ENCODE measurements around the gene SLC47A2. TPM values are rescaled to one million over a fixed set of nuclear protein-coding genes. Genes with fewer than 3 reads are reported as not detected.

The SLC47A2 gene
- total and polyA plus RNA-seq, 2 of the 13 experiments (the other 11 are each of a cell fraction or from before 2014, with no cell fraction given): 0.04 TPM; not detected in 1

GRCh38 chr17:19660219-19660870, 56.0 kb downstream of the SLC47A2 start (continued):
- TF ChIP-seq PRDM15 (CRISPR knock-in tag; IDR thresholded peaks at IDR 0.05): no peak; the same call in 1 of the 2 replicates
- no peak for TF ChIP-seq ZFP36L1 (CRISPR knock-in tag; IDR thresholded peaks at IDR 0.05)
- no peak for TF ChIP-seq ZNF30 (CRISPR knock-in tag; IDR thresholded peaks at IDR 0.05)
- TF ChIP-seq STAT6 (CRISPR knock-in tag; IDR thresholded peaks at IDR 0.05; ENCODE audit: borderline replicate concordance): 0 out of 2 replicates have a peak, but pooled peaks have one; percentile 33
- TF ChIP-seq GATAD2A (CRISPR knock-in tag; IDR thresholded peaks at IDR 0.05): peak; percentile 98
- peak; percentile 58; the same call in 1 of the 2 replicates for TF ChIP-seq REPIN1 (CRISPR knock-in tag; IDR thresholded peaks at IDR 0.05; ENCODE audit: borderline replicate concordance, low read depth)
- TF ChIP-seq RORA (CRISPR knock-in tag; IDR thresholded peaks at IDR 0.05): no peak
- TF ChIP-seq ZNF101 (CRISPR knock-in tag; IDR thresholded peaks at IDR 0.05; ENCODE audit: borderline replicate concordance, low read depth): no peak
- no peak; the same call in 1 of the 2 replicates for TF ChIP-seq ARID4A (CRISPR knock-in tag; IDR thresholded peaks at IDR 0.05; ENCODE audit: borderline replicate concordance)
- TF ChIP-seq PHF8 (CRISPR knock-in tag; IDR thresholded peaks at IDR 0.05): no peak
- no peak for TF ChIP-seq GABPA (IDR thresholded peaks at IDR 0.05; ENCODE audit: low read depth, low read length)
- TF ChIP-seq GABPA (CRISPR knock-in tag; IDR thresholded peaks at IDR 0.05; ENCODE audit: low read depth): 0 out of 2 replicates have a peak, but pooled peaks have one; percentile 38
- no peak for TF ChIP-seq ATM (IDR thresholded peaks at IDR 0.05; ENCODE audit: borderline replicate concordance)
- TF ChIP-seq PRPF4 (IDR thresholded peaks at IDR 0.05; ENCODE audit: low read depth, low read length, poor library complexity, severe bottlenecking): no peak
- peak; percentile 97 for TF ChIP-seq NFIC (IDR thresholded peaks at IDR 0.05; ENCODE audit: low read length)
- no peak for TF ChIP-seq KDM5B (CRISPR knock-in tag; IDR thresholded peaks at IDR 0.05; ENCODE audit: borderline replicate concordance)
- TF ChIP-seq ZNF468 (CRISPR knock-in tag; IDR thresholded peaks at IDR 0.05): no peak
- no peak for TF ChIP-seq ZNF207 (IDR thresholded peaks at IDR 0.05; ENCODE audit: borderline replicate concordance)
- TF ChIP-seq ZNF775 (CRISPR knock-in tag; IDR thresholded peaks at IDR 0.05; ENCODE audit: borderline replicate concordance): no peak
